Mucosa of rectum (tissue), 2 donors: ENCODE results near the gene CNOT9.

Experiments used
- H3K27ac ChIP-seq, 2 donors: one replicate each; pipeline ENCODE4 v1.7.0; 2013; ENCODE audit warnings: inconsistent platforms in 2 of 2, low read depth in 2 of 2, low read length in 2 of 2
- H3K27me3 ChIP-seq, 2 donors: one replicate each; pipeline ENCODE4 v1.7.0; 2013; ENCODE audit warnings: low read length in 2 of 2; ENCODE audit not compliant: control insufficient read depth in 2 of 2, insufficient read depth in 2 of 2
- H3K36me3 ChIP-seq, 2 donors: one replicate each; pipeline ENCODE4 v1.7.0; 2013; ENCODE audit warnings: low read length in 2 of 2; ENCODE audit not compliant: control insufficient read depth in 2 of 2, insufficient read depth in 2 of 2
- H3K4me1 ChIP-seq, 2 donors: one replicate each; pipeline ENCODE4 v1.7.0; 2013; ENCODE audit warnings: low read length in 2 of 2, mild to moderate bottlenecking in 1 of 2; ENCODE audit not compliant: control insufficient read depth in 2 of 2, insufficient read depth in 2 of 2
- H3K4me3 ChIP-seq, 2 donors: one replicate each; pipeline ENCODE4 v1.7.0; 2013; ENCODE audit warnings: low read length in 2 of 2
- H3K9ac ChIP-seq, 2 donors: one replicate each; pipeline ENCODE4 v1.7.0; 2013; ENCODE audit warnings: low read length in 2 of 2, low read depth in 1 of 2, mild to moderate bottlenecking in 1 of 2
- H3K9me3 ChIP-seq, 2 donors: one replicate each; pipeline ENCODE4 v1.7.0; 2013; ENCODE audit warnings: low read length in 2 of 2; ENCODE audit not compliant: control insufficient read depth in 2 of 2
- donor health status: healthy.
- donor health status: Normal muscosa, but diverticular disease.

CNOT9 gene

DNA sequence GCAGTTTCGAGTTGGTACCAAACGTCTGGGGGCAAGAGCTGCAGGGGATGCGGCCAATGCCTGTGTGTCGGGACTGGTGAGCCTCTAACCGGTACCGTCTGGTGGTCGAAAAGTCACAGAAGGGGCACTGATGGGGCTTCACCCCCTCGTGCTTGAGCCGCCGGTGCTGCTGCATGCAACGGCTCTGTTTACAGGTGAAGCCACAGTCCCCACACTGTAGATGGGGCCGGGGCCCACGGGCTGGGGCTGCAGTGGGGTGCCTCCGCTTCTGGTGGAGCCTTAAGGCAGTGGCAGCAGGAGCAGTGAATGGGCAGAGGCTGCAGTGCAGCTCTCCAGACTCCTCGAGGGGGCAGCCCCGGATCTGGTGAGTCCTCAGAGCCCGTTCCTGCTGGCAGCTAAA is 74.1 kb downstream of the CNOT9 start:
- Histone ChIP-seq H3K27me3 (no peaks in the 10 kb centered on the region), H3K9ac (no peak overlapping the region), H3K4me3 (no peak overlapping the region), H3K36me3 (peaks cover 71 to 73% of the 10 kb centered on the region in 2 donors), H3K4me1 (no peaks in the 10 kb centered on the region), H3K9me3 (no peaks in the 10 kb centered on the region), H3K27ac (no peak overlapping the region)

- peaks cover 71 to 74% of the 10 kb centered on the region in 2 donors for H3K36me3 ChIP-seq
These were observed 75.2 kb downstream of the CNOT9 start for GRCh38 chr2:218643751-218644310.

DNA sequence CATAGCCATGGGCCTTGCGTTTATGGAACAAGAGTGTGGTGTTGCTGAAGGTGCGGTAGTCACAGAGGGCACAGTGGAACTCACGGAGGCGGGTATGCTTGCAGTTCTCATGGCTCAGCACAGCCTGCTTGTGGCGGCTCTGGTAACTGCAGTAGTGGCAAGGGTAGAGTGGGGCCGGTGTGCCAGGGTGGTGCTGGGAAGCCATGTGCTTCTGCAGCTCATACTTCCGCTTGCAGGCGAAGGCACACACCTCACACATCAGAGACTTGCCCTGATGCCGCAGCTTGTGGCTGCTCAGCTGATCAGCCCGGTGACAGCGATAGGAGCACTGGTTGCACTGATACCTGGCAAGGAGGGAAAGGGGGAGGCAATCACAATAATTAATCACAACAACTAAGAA is 76.1 kb downstream of the CNOT9 start:
- H3K9ac ChIP-seq, result no peak overlapping the region
- H3K9me3 ChIP-seq, result no peaks in the 10 kb centered on the region
- no peak overlapping the region for H3K27ac ChIP-seq
- H3K27me3 ChIP-seq, result no peaks in the 10 kb centered on the region
- H3K4me3 ChIP-seq, result no peak overlapping the region
- peaks cover 73 to 74% of the 10 kb centered on the region in 2 donors for H3K36me3 ChIP-seq
- H3K4me1 ChIP-seq, result no peaks in the 10 kb centered on the region

More at GRCh38 chr2:218643751-218644310, 75.2 kb downstream of the CNOT9 start:
- Histone ChIP-seq H3K27me3 (no peaks in the 10 kb centered on the region), H3K4me1 (no peaks in the 10 kb centered on the region), H3K27ac (no peak overlapping the region), H3K9ac (no peak overlapping the region), H3K9me3 (no peaks in the 10 kb centered on the region), H3K4me3 (no peak overlapping the region)

DNA sequence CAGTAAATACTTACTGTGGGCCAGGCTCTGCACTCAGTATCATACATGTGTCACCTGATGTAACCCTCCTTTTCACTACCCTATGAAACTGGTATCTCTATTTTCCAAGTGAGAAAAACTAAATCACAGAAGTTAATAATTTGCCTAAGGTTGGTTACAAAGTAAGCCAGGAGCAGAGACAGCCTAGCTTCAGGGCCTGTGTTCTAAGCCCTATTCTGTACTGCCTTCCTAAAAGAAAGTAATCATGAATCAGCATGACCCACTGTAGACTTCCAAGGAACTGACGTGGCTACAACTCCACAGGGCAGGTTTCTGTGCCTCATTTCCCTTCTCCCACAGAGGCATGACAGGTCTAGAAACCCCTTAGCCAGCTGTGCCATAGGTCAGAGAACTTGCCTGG is 76.5 kb downstream of the CNOT9 start:
- H3K9ac ChIP-seq, result no peak overlapping the region
- H3K27me3 ChIP-seq, result no peaks in the 10 kb centered on the region
- H3K36me3 ChIP-seq, result peaks cover 73 to 76% of the 10 kb centered on the region in 2 donors
- H3K9me3 ChIP-seq, result no peaks in the 10 kb centered on the region
- H3K4me1 ChIP-seq, result no peaks in the 10 kb centered on the region
- H3K27ac ChIP-seq, result no peak overlapping the region
- no peak overlapping the region for H3K4me3 ChIP-seq
